Skeletal muscle cell (primary cell): Measurements from ENCODE around the gene TNN.

Source experiments
- DNase-seq: peaks from one replicate; pipeline ENCODE4 v3.0.0-alpha.2; 2010; ENCODE audit warnings: low read depth
- H3K4me3 ChIP-seq: 2 replicates; pipeline ENCODE4 v1.5.1; 2011; ENCODE audit warnings: low read depth, mild to moderate bottlenecking, control low read depth, low read length, moderate library complexity

TNN gene

DNA sequence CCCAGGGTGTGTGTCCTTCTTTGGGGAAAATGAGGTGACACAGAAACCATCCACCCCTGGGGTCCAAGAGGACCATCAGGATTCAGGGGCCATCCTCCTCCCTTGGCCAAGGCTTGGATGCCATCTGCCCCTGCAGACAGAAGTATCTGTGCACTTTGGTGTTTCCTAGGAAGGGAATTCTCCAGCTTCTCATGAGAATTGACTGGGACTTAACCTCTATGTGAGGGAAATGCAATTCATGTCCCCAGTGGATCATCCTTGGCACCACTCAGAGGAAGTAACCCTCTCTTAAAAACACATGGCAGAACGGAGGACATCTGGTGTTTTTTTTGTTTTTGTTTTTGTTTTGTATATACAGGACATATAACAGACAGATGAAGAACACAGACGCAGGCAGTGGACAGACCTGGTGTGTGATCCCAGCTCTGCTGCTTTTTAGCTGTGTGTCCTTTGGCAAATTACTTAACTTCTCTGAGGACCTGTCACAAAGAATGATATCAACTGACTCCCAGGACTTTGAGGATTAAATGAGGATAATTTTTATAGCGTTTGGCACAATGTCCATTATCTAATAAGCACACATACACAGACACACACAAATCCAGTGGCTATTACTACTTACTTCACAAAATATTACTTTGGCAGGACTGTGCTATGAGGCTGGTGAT is 3.8 kb downstream of the TNN start:
- no peak for DNase-seq
- no peak overlapping the region for H3K4me3 ChIP-seq

DNA sequence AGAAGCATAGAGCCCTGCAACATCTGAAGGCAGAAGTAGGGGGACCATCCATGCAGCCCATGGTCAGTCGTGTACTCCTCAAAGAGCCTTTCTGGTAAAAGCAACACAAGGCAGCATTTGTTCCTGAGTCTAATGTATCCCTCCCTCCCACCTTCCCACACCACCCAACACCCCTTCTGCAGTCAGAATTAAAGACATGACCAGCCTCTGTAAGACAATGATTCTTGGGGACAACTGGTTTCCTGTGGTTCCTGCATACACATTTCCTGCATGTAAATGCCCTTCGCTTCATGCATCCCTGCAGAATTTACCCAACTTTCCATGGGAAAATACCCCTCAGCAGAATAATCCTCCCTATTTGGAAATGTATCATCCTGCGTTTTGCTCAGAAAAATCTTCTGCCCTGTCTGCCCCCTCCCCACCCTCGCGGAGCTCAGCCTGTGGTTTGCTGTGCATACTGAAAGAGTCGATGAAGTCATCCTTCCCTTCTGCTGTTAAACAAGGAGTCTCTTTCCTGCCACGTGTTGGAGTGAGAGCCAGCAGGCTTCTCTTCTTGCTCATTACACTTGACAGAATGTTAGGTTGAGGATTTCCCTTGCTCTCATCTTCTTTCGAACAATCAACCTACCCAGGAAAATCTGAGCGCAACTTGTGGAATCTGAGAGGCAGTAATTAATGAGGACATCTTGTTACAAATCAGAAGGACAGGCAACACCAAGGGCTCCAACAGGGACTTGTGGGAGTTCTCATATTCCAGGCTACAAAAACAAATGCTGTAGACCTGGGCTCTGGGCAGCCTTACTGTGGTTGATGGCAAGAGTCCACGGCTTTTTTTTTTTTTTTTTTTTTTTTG is 4.7 kb downstream of the TNN start:
- peak; percentile 43 for DNase-seq
- H3K4me3 ChIP-seq: no peak overlapping the region

DNA sequence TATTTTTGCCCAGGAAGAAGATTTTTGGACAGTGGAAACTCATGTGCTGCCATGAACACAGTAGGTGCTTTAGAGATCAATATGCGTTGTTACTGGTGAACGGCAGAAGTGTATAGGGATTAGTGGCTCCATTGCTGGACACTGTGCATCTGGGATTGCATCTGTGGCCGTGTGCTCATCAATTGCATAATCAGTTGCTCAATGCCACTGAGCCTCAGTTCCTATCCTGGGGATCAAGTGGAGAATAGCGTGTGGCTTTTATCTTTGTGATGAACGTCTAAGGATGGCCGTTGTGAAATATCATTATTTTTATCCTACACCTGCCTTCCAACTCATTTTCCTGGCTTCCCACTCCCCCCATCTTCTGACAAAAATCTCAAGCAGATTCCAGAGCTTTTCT is 5.4 kb downstream of the TNN start:
- DNase-seq: peak; percentile 4
- no peak overlapping the region for H3K4me3 ChIP-seq

DNA sequence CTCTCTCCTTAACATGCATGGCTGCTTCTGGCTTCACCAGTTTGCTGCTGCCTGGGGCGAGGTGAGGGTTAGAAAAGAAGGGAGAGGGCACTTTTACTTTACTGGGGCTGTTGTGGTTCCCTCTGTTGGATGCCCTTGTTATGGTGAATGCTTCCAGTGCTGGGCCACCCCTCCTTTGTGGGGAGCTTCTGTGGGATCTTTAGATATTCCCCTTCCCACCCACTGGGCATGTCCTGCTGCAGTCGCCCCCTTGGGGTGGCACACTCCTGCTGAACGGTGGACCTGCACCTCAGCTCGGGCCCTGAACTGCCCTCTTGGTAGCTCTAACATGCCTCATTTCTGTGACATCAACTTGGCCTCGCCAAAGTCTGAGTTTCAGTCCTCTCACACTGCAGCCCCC is 6.0 kb downstream of the TNN start:
- no peak overlapping the region for H3K4me3 ChIP-seq

GRCh38 chr1:175075572-175076568 is 8.2 kb downstream of the TNN start:
- no peak for DNase-seq
- no peak overlapping the region for H3K4me3 ChIP-seq

More for the DNA sequence above, 6.0 kb downstream of the TNN start:
- DNase-seq: no peak

GRCh38 chr1:175077356-175078030 is 9.9 kb downstream of the TNN start:
- no peak for DNase-seq

DNA sequence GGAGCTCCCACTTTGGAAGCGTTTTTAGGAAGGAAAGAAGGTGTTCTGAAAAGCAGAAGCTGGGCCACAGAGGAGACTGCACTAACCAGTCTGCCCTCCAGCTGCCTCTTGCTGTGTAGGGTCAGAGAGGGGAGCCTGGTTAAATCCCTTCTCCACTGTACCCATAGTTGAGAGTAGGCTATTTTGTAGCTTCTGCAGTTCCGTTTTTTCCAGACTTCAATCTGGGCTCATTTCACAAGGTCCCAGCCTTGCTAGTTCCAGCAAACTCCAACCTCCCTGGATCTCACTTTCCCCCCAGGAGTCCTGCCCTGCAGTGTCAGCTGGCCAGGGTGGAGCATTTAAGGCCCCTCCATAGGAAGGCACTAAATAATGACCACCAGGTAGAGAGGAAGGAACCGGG is 11.0 kb downstream of the TNN start:
- no peak overlapping the region for H3K4me3 ChIP-seq
- DNase-seq: no peak

More at GRCh38 chr1:175077356-175078030, 9.9 kb downstream of the TNN start:
- no peak overlapping the region for H3K4me3 ChIP-seq

DNA sequence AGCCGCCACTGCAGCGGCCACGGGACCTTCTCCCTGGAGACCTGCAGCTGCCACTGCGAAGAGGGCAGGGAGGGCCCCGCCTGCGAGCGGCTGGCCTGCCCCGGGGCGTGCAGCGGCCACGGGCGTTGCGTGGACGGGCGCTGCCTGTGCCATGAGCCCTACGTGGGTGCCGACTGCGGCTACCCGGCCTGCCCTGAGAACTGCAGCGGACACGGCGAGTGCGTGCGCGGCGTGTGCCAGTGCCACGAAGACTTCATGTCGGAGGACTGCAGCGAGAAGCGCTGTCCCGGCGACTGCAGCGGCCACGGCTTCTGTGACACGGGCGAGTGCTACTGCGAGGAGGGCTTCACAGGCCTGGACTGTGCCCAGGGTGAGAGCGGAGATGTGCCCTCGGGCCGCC is 11.7 kb downstream of the TNN start:
- H3K4me3 ChIP-seq: no peak overlapping the region
- no peak for DNase-seq

- H3K4me3 ChIP-seq: no peak overlapping the region
- no peak for DNase-seq
These were observed 12.4 kb downstream of the TNN start for GRCh38 chr1:175080030-175080429.

DNA sequence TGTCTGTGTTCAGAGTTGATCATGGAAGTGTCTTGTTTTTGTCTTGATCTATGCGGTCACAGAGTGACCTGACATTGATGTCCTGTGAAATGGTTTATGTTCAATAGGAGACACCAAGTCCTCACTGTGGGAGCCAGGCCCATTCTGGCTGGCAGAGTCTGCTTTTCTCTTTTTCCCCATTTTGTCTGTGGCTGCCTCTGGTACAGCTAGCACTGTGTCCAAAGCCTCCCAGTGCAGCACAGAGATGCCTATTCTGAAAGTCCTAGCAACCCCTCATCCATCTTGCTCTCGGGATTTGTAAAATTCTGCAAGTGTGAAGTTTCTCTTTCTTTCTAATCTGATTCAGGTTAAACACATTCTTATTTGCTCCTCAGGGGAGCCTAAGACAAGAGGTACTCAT is 14.3 kb downstream of the TNN start:
- no peak for DNase-seq
- no peak overlapping the region for H3K4me3 ChIP-seq

DNA sequence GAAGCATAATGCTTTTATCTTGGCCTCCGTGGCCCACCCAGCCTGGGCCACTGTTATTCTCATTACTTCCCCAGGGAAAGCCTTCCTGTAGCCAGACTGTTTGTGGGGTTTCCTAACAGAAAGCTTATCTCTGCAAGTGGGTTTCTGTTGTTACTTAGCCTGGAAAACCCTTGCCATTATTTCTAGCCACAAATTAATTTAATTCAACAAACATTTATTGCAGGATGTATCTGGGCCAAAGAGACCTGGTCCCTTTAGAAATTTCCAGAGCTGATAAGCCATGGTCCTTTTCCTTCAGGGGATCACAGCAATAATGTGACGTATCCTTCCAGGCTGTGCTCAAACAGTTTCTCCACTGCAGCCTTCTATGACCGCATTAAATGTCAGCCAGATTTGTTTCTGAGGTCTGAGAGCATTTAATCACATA is 20.9 kb downstream of the TNN start:
- H3K4me3 ChIP-seq: no peak overlapping the region
- DNase-seq: no peak

GRCh38 chr1:175089136-175089718 is 21.6 kb downstream of the TNN start:
- no peak for DNase-seq
- no peak overlapping the region for H3K4me3 ChIP-seq

GRCh38 chr1:175090780-175091179 is 23.1 kb downstream of the TNN start:
- DNase-seq: no peak
- H3K4me3 ChIP-seq: no peak overlapping the region

- DNase-seq: no peak
- H3K4me3 ChIP-seq: no peak overlapping the region
These were observed 27.0 kb downstream of the TNN start for GRCh38 chr1:175094626-175095025.

DNA sequence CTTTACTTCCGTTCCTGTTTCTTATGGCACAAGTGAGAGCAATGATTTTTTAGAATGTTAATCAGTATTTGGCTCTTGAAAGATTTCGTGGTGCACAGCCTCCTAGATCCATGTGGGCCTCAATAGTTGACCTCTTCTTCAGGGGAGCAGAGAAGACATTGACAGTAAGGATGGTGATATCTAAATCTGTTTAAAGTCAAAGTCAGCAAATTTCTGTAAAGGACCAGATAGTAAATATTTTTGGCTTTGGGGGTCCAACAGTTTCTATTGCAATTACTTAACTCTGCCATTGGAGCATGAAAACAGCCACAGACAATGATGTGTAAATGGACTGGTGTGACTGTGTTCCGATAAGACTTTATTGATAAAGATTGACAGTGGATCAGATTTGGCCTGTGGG is 27.4 kb downstream of the TNN start:
- DNase-seq: no peak
- no peak overlapping the region for H3K4me3 ChIP-seq

- DNase-seq: no peak
- H3K4me3 ChIP-seq: no peak overlapping the region
These were observed 28.5 kb downstream of the TNN start for GRCh38 chr1:175095978-175096607.

DNA sequence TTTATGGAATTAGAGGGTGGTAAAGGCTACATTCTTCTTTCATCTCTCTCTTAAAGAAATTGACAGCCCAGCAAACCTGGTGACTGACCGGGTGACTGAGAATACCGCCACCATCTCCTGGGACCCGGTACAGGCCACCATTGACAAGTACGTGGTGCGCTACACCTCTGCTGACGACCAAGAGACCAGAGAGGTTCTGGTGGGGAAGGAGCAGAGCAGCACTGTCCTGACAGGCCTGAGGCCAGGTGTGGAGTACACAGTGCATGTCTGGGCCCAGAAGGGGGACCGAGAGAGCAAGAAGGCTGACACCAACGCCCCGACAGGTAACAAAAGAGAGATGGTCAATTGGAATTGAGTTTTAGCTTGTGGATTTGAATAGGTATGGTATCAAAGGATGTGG is 29.7 kb downstream of the TNN start:
- no peak overlapping the region for H3K4me3 ChIP-seq
- DNase-seq: no peak

- H3K4me3 ChIP-seq: no peak overlapping the region
- no peak for DNase-seq
These were observed 32.3 kb downstream of the TNN start for GRCh38 chr1:175099916-175100315.
